Activated CD8-positive, alpha-beta T cell treated with anti-CD3 and anti-CD28 coated beads, Interleukin-2, amount 10 ng/mL, durations not matched to agents 7 days and 5 days (primary cell): Measurements from ENCODE around the gene CAV1. TPM values are rescaled to one million over a fixed set of nuclear protein-coding genes. Genes with fewer than 3 reads are reported as not detected.

Experiments used
- ATAC-seq: fragments of 150-1000 bp; cut with Tn5 transposase; one replicate; pipeline ENCODE4 v1.10.0; 2021; ENCODE audit warnings: moderate library complexity
- CTCF ChIA-PET: fragments of 350-600 bp; sonication (Branson Sonifier 250); formaldehyde crosslinking; loops from one replicate; lab custom pipeline; 2021; ENCODE audit warnings: antibody characterized with exemption; lab: Charles Lee
- POLR2A ChIA-PET: fragments of 350-600 bp; sonication (Branson Sonifier 250); formaldehyde crosslinking; loops from one replicate; lab custom pipeline; 2021; ENCODE audit warnings: antibody characterized with exemption; lab: Charles Lee
- DNase-seq: peaks from one replicate; pipeline ENCODE4 v3.0.0-alpha.2; 2020
- H3K27ac Mint-ChIP-seq: one replicate; pipeline ENCODE4 v1.8.0; 2021; ENCODE audit warnings: mild to moderate bottlenecking, mixed read lengths
- H3K27me3 Mint-ChIP-seq: one replicate; pipeline ENCODE4 v1.8.0; 2021; ENCODE audit warnings: low read depth, mixed read lengths
- H3K36me3 Mint-ChIP-seq: one replicate; pipeline ENCODE4 v1.8.0; 2021; ENCODE audit warnings: low read depth, mixed read lengths
- H3K4me1 Mint-ChIP-seq: one replicate; pipeline ENCODE4 v1.8.0; 2021; ENCODE audit warnings: low read depth, mixed read lengths
- H3K4me3 Mint-ChIP-seq: one replicate; pipeline ENCODE4 v1.8.0; 2021; ENCODE audit warnings: mild to moderate bottlenecking, mixed read lengths
- H3K9me3 Mint-ChIP-seq: one replicate; pipeline ENCODE4 v1.8.0; 2022; ENCODE audit warnings: mixed read lengths; ENCODE audit not compliant: insufficient read depth
- total RNA-seq, 2 experiments: library from RNA; stranded (reverse); gene quantifications; one replicate each; pipeline ENCODE4 v1.2.3, GENCODE V29; 2021

The CAV1 gene
- total RNA-seq, 2 experiments from 2014 or later: not detected

DNA sequence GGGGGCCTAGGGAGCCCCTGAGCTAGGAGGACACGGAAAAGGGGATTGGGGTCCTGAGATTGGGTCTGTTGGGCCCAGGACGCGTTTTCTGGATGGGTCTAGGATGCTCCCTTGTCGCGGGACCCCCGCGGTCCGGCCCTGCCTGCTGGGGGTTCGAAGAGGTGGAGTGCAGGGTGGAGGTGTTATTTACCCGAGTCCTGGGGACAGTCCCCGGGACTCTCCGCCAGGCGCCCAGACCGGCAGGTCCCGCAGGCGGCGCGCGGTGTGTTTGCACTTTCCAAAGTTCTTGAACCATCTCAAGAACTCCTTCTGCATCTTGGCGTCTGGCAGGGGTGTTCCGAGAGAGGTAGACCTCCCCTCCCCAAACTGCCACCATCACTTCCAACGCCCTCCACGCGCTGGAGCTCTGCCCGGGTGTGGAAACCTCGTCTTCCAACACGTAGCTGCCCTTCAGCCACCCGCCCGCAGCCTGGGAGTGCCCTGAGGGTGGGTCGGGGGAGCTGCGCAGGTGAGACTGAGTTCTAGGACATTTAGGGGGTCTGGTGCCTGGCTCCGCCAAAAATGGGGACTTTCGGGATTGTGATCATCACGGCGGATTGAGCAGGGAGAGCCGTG is 569 bp downstream of the CAV1 start:
- no peaks in the 10 kb centered on the region for H3K9me3 Mint-ChIP-seq
- no peaks in the 10 kb centered on the region for H3K36me3 Mint-ChIP-seq
- CTCF ChIA-PET: interaction anchor here (0.5 to 3.3 kb wide), 25 partner anchors 10 to 391 kb away, joined by 3 to 25 read pairs (median 5); no protein-coding TSS in a partner anchor
- peaks cover 75% of the 10 kb centered on the region for H3K27me3 Mint-ChIP-seq
- peak overlapping the region; percentile 78 for H3K4me3 Mint-ChIP-seq
- no peak overlapping the region for H3K27ac Mint-ChIP-seq
- ATAC-seq (peak; percentile 20), DNase-seq (peak; percentile 42)
- POLR2A ChIA-PET: no interaction called here
- H3K4me1 Mint-ChIP-seq: peaks cover 22% of the 10 kb centered on the region

DNA sequence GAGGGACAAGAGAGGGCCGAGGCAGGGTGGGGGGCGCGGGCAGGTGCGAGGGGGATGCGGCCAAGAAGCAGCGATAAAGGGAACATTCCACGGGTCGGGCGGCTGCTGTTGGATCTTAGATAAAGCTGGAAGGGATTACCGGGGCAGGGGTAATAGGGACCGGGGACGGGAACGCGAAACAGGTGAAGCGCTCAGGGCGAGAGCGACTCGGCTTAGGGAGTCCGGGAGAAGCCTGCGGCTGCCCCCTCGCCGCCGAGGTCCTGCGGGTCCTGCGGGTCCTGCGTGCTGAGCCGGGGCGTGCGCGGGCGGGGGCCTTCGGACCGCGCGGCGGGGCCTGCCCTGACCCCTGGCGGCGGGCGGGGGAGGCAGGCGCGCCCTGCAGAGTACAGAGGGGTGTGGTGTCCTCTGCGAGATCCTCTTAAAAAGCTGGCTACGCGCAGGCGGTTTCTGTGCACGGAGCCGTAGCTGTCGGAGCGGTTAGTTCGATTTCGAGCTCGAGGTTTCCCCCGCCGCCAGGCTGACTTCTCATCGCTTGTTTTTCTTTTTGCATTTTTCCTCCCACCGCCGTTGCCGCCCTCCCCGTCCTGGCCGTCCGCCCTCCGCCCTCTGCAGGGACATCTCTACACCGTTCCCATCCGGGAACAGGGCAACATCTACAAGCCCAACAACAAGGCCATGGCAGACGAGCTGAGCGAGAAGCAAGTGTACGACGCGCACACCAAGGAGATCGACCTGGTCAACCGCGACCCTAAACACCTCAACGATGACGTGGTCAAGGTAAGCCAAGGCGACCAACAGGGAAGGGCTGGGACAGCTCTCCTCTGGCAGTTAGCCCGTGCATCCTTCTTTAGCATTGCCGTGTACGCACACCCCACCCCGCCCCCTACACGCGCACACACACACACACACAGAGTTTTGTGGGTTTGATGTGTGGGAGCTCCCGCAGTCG is 1.4 kb downstream of the CAV1 start:
- peak; percentile 97 for ATAC-seq
- Mint-ChIP-seq H3K9me3 (no peaks in the 10 kb centered on the region), H3K27me3 (peaks cover 75% of the 10 kb centered on the region), H3K4me3 (peak overlapping the region; percentile 78), H3K4me1 (peaks cover 22% of the 10 kb centered on the region), H3K36me3 (no peaks in the 10 kb centered on the region), H3K27ac (no peak overlapping the region)
- CTCF ChIA-PET: interaction anchor here (0.5 to 3.3 kb wide), 48 partner anchors 8 to 1748 kb away, joined by 3 to 25 read pairs (median 4); no protein-coding TSS in a partner anchor
- DNase-seq: peak; percentile 72
- POLR2A ChIA-PET: interaction anchor here (0.5 kb wide), 1 partner anchor 301 kb away, joined by 4 read pairs; no protein-coding TSS in a partner anchor

DNA sequence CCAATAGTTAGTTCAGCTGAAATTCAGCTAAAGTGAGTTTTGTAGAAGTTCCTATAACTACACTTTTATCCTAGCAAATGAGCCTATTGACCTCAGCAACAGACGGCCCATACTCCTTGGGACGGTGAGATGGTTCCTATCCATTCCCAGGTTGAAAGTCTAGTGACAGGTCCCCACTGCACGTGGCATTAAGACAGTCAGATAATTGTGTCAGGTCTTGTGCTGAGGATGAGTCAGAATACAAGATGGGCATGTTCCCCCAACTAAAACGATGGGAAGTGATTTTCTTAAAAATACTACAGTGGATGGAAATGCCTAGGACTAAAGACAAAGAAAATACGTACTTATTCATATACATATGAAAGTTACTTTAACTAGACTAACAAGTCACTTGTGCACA is 2.1 kb downstream of the CAV1 start:
- H3K27me3 Mint-ChIP-seq: peaks cover 72% of the 10 kb centered on the region
- H3K36me3 Mint-ChIP-seq: no peaks in the 10 kb centered on the region
- ATAC-seq (no peak), DNase-seq (no peak)
- peak overlapping the region; percentile 74 for H3K4me3 Mint-ChIP-seq
- H3K27ac Mint-ChIP-seq: no peak overlapping the region
- CTCF ChIA-PET: interaction anchor here (0.6 to 3.3 kb wide), 33 partner anchors 9 to 393 kb away, joined by 3 to 25 read pairs (median 4); no protein-coding TSS in a partner anchor
- H3K9me3 Mint-ChIP-seq: no peaks in the 10 kb centered on the region
- POLR2A ChIA-PET: no interaction called here
- H3K4me1 Mint-ChIP-seq: peaks cover 22% of the 10 kb centered on the region

DNA sequence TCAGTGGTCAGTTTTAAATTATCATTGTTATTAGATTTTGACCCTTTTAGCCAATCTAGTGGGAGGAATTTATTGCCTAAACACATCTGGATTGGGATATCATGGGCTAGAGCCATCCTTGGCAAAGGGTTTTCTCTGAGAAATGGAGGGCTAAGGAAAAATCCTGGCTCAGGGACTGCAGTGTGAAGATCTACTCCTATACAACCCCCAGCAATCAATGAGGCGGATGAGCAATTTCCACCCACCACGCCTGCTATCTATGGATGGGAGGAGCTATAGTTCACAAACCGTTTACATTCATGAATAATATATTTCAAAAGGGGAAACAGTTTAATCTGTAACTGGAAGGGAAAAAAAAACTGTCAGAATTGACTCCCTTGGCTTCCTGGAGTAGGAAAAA is 2.7 kb downstream of the CAV1 start:
- ATAC-seq (no peak), DNase-seq (no peak)
- Mint-ChIP-seq H3K36me3 (no peaks in the 10 kb centered on the region), H3K4me3 (no peak overlapping the region), H3K27me3 (peaks cover 71% of the 10 kb centered on the region), H3K4me1 (peaks cover 22% of the 10 kb centered on the region), H3K9me3 (no peaks in the 10 kb centered on the region), H3K27ac (no peak overlapping the region)
- ChIA-PET POLR2A (no interaction called here), CTCF (interaction anchor here (1.4 to 3.3 kb wide), 5 partner anchors 17 to 347 kb away, joined by 3 to 25 read pairs (median 6); no protein-coding TSS in a partner anchor)

DNA sequence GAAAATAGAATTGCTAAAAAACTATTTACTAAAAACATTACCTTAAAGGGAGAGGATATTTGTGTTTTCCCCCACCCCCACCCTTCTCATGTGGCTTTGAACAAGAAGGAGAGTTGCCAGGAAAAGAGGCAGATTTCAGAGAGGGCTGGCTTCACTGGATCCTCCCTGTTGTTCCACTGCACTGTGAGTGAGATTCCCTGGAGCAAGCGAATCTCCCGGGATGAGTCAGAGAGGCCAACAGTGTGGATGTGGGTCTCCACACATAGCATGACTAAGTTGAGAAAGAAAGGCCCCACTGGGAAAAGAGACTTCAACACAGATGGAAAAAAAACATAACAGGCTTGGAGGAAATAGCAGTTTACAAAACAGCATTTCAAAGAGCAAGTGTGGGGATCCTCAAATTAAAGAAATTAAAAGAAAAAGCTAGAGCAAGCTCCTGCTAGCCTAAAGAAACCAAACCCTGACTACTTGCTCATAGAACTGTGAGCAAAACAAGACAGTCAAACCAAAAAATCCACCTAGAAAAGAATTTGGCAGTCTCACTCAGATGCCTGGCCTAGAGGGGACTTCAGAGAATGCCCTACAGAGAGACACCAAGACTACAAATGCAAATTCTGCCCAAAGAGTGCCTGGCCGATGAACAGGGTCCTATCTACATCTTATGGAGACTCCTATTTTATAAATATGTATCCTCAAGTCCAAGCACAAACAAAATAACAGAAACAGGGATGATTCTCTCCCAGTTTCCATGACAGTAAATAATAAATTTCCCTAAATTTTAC is 3.4 kb downstream of the CAV1 start:
- ChIA-PET CTCF (interaction anchor here (1.4 to 3.3 kb wide), 2 partner anchors 60 to 348 kb away, joined by 3 to 25 read pairs; no protein-coding TSS in a partner anchor), POLR2A (interaction anchor here (0.6 kb wide), 1 partner anchor 318 kb away, joined by 3 read pairs; the partner anchor contains the start of gene TES)
- H3K9me3 Mint-ChIP-seq: no peaks in the 10 kb centered on the region

DNA sequence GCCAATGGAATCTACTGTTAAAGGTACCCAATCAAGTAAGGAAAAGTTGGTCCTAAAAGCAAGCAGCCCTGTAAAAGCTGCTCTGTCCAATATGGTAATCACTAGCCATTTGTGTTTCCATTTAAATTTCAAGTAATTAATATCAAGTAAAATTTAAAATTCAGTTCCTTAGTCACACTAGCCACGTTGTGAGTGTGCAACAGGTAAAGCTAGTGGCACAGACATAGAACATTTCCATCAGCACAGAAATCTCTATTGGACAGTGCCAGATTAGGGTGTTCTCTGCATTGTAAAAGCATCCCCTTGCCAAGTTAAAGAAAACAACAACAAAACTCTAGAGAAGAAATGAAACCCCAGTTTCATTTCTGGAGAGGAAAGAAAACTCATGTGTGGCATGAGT is 4.4 kb downstream of the CAV1 start:
- ATAC-seq (no peak), DNase-seq (no peak)
- Mint-ChIP-seq H3K36me3 (no peaks in the 10 kb centered on the region), H3K27ac (no peak overlapping the region), H3K27me3 (peaks cover 60% of the 10 kb centered on the region), H3K9me3 (no peaks in the 10 kb centered on the region), H3K4me1 (peaks cover 22% of the 10 kb centered on the region), H3K4me3 (no peak overlapping the region)
- ChIA-PET CTCF (interaction anchor here (1.0 kb wide), 2 partner anchors 60 to 349 kb away, joined by 3 read pairs; no protein-coding TSS in a partner anchor), POLR2A (no interaction called here)

More for the DNA sequence above, 3.4 kb downstream of the CAV1 start:
- Mint-ChIP-seq H3K27ac (no peak overlapping the region), H3K4me1 (peaks cover 22% of the 10 kb centered on the region), H3K36me3 (no peaks in the 10 kb centered on the region), H3K4me3 (no peak overlapping the region), H3K27me3 (peaks cover 70% of the 10 kb centered on the region)
- ATAC-seq (no peak), DNase-seq (no peak)

DNA sequence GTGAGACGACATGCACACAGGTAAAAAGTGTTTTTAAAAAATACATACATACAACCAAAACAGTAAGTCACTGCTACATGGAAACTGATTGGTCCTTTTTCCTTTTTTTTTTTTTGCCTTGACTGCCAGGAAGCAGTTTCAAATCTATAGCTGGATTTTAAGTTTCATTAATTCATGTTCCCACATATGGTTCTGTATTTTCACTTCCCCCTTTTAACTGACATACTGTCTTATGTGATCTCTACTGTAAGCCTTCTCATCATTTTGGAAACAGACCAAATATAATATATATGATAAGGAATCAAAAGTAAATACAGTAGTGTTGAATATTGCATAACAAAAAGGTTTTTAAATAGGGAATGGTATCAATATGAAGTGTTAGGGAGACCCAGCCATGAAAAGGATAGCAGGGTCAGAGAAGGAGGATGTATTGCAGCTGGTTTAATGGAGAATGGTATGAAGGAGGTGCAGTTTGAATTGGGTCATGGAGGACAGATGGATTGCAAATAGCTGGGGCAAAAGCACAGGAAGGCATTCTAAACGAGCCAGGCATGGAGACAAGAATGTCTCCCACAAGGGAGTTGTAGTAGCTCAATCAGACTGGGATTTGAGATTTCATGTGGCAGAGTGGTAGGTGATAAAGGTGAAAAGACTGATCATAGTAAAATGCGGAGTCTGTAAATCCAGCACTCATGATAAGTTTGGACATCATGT is 5.4 kb downstream of the CAV1 start:
- peaks cover 14% of the 10 kb centered on the region for H3K4me1 Mint-ChIP-seq
- no peak for ATAC-seq
- H3K27ac Mint-ChIP-seq: no peak overlapping the region
- ChIA-PET CTCF (interaction anchor here (1.0 kb wide), 2 partner anchors 59 to 350 kb away, joined by 3 read pairs; no protein-coding TSS in a partner anchor), POLR2A (no interaction called here)
- DNase-seq: no peak
- H3K9me3 Mint-ChIP-seq: no peaks in the 10 kb centered on the region
- H3K4me3 Mint-ChIP-seq: no peak overlapping the region
- H3K36me3 Mint-ChIP-seq: no peaks in the 10 kb centered on the region
- peaks cover 51% of the 10 kb centered on the region for H3K27me3 Mint-ChIP-seq

DNA sequence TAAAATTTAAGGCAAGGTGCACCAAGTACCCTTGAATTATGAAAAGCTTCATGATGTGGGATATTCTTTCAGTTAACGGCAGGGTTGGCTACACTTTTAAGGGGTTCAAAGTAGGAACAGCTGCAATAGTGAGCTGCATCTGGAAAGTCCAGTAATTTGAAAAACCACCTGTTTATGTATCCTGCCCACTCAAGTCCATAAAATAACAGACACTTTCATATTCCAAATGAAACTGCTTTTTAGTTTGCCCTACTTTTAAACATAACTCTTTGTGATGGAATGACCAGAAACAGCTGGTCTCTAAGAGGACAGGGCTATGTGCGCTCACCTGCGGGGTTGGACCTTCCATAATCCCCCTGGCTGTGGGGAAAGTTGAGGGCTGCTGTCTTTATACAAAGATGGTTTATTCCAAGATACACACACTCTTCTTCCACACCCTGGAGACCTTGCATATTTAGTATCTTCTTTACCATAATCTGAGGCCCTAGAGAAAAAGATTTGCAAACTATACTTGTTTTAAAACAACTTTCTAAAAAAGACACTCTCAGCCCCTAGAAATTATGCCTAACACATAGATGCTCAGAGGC is 7.4 kb downstream of the CAV1 start:
- ChIA-PET POLR2A (no interaction called here), CTCF (interaction anchor here (1.3 to 1.4 kb wide), 2 partner anchors 9 to 94 kb away, joined by 3 read pairs; no protein-coding TSS in a partner anchor)
- H3K27ac Mint-ChIP-seq: no peak overlapping the region
- DNase-seq: no peak
- ATAC-seq: no peak
- H3K4me1 Mint-ChIP-seq: no peaks in the 10 kb centered on the region
- no peak overlapping the region for H3K4me3 Mint-ChIP-seq
- peaks cover 35% of the 10 kb centered on the region for H3K27me3 Mint-ChIP-seq
- no peaks in the 10 kb centered on the region for H3K9me3 Mint-ChIP-seq
- H3K36me3 Mint-ChIP-seq: no peaks in the 10 kb centered on the region

DNA sequence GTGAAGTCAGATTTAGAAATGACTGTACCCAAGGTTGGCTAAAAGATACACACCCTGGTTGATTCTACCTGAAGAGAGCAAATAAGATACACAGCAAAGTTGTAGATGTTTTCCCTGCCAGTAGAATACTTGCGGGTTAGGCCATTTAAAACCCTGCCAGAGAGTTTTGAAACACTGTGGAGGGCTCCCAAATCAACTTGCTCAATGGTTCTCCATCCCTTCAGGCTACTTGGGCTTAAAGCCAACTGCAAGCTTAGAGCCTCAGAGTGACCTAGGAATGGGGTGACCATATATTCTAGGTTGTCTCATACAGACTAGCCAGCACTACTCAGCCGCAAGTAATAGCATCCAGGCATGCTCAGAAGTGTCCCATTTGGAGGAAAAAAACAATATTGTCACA is 10.0 kb downstream of the CAV1 start:
- peaks cover 17% of the 10 kb centered on the region for H3K27me3 Mint-ChIP-seq
- ChIA-PET CTCF (interaction anchor here (1.5 kb wide), 1 partner anchor 8 kb away, joined by 7 read pairs; no protein-coding TSS in a partner anchor), POLR2A (no interaction called here)
- H3K4me1 Mint-ChIP-seq: no peaks in the 10 kb centered on the region
- DNase-seq: no peak
- H3K36me3 Mint-ChIP-seq: no peaks in the 10 kb centered on the region
- H3K9me3 Mint-ChIP-seq: no peaks in the 10 kb centered on the region
- ATAC-seq: no peak
- H3K27ac Mint-ChIP-seq: no peak overlapping the region
- no peak overlapping the region for H3K4me3 Mint-ChIP-seq

DNA sequence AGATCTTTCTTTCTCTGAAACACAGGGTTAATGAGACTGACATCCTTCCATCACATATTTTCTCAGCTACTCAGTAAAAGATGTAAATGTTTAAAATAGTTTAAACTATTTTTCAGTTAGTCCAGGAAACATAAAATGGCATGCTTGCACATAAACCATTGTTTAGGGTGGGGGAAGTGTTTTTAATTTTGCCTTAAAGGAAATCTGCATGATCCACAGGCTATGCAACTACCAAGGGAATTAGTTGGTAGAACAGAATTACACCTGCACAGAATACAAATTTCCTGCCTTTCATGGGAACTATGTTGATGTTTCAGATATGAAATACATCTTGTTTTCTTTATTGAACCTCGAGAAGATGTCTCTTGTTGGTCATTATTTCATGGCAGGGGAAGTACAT is 10.6 kb downstream of the CAV1 start:
- ATAC-seq (no peak), DNase-seq (no peak)
- Mint-ChIP-seq H3K36me3 (no peaks in the 10 kb centered on the region), H3K4me3 (no peak overlapping the region), H3K27ac (no peak overlapping the region), H3K9me3 (no peaks in the 10 kb centered on the region), H3K27me3 (peaks cover 15% of the 10 kb centered on the region), H3K4me1 (no peaks in the 10 kb centered on the region)
- ChIA-PET CTCF (interaction anchor here (1.5 kb wide), 1 partner anchor 9 kb away, joined by 7 read pairs; no protein-coding TSS in a partner anchor), POLR2A (no interaction called here)
